ENCODE results near the gene ZNF341. TPM values are rescaled to one million over a fixed set of nuclear protein-coding genes. Genes with fewer than 3 reads are reported as not detected.

The ZNF341 gene
- total RNA-seq, 1 donor from 2014 or later = 4.2 TPM

- Histone ChIP-seq H3K4me1 (no peaks in the 10 kb centered on the region), H3K4me3 (no peak overlapping the region), H3K36me3 (peaks cover 0 to 7% of the 10 kb centered on the region in 2 donors), H3K27ac (no peak overlapping the region), H3K27me3 (no peaks in the 10 kb centered on the region), H3K9me3 (no peaks in the 10 kb centered on the region)
- TF ChIP-seq POLR2AphosphoS5 (IDR thresholded peaks at IDR 0.05; ENCODE audit: insufficient read depth in 1 of 2, low read depth in 1 of 2) (no peak), POLR2A (IDR thresholded peaks at IDR 0.05) (no peak)
- intact Hi-C loops (cut with DNase I) = no loop called here
- no peak for DNase-seq (ENCODE audit: extremely low spot score in 2 of 2)
Observed at GRCh38 chr20:33773412-33774089, 41.8 kb downstream of the ZNF341 start.

DNA sequence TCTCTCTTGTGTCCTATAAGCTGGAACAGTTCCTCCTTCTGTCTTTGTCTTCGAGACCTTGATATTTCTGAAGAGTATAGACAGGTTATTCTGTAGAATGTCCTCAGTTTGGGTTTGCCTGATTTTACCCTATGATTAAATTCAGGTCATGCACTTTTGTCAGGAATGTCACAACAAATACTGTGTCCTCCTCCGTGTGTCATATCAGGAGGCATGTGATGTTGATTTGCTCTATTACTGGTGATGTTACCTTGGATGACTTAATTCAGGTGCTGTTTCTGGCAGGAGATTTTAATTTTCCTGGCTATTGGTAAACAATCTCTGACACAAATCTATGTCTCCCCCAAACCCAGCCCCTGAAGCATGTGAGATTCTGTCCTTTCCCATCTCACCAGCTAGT is 46.0 kb downstream of the ZNF341 start:
- no peak for TF ChIP-seq CTCF (IDR thresholded peaks at IDR 0.05)
- TF ChIP-seq POLR2A (IDR thresholded peaks at IDR 0.05) = no peak
- TF ChIP-seq POLR2AphosphoS5 (IDR thresholded peaks at IDR 0.05; ENCODE audit: insufficient read depth in 1 of 2, low read depth in 1 of 2) = no peak
- no peaks in the 10 kb centered on the region for H3K9me3 ChIP-seq
- no peak overlapping the region for H3K4me3 ChIP-seq
- H3K36me3 ChIP-seq = peaks cover 0 to 9% of the 10 kb centered on the region in 2 donors
- intact Hi-C loops (cut with DNase I) = no loop called here
- DNase-seq (ENCODE audit: extremely low spot score in 2 of 2) = no peak
- no peaks in the 10 kb centered on the region for H3K27me3 ChIP-seq
- no peaks in the 10 kb centered on the region for H3K4me1 ChIP-seq
- no peak overlapping the region for H3K27ac ChIP-seq

GRCh38 chr20:33781133-33781532 is 49.3 kb downstream of the ZNF341 start:
- Histone ChIP-seq H3K4me3 (no peak overlapping the region), H3K27me3 (no peaks in the 10 kb centered on the region), H3K36me3 (peaks cover 0 to 9% of the 10 kb centered on the region in 2 donors), H3K9me3 (no peaks in the 10 kb centered on the region), H3K4me1 (no peaks in the 10 kb centered on the region), H3K27ac (no peak overlapping the region)
- intact Hi-C loops (cut with DNase I) = no loop called here
- TF ChIP-seq CTCF (IDR thresholded peaks at IDR 0.05) (no peak), POLR2AphosphoS5 (IDR thresholded peaks at IDR 0.05; ENCODE audit: insufficient read depth in 1 of 2, low read depth in 1 of 2) (no peak), POLR2A (IDR thresholded peaks at IDR 0.05) (no peak)
- DNase-seq (ENCODE audit: extremely low spot score in 2 of 2) = no peak

DNA sequence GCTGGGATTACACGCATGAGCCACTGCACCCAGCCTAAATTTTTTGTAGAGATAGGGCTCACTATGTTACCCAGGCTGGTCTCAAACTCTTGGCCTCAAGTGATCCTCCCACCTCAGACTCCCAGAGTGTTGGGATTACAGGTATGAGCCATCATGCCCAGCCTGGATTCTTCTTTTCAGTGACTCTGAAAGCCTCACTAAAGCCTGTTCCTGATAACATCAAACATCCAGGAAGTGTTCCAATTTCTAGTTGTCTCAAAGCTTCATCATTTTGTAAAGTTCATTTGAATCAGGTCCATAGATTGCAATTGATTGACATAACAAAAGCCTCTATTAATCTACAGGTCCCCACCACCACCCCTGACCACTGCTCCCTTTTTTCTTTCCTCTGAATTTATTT is 50.1 kb downstream of the ZNF341 start:
- DNase-seq (ENCODE audit: extremely low spot score in 2 of 2) = no peak
- no peak for TF ChIP-seq POLR2A (IDR thresholded peaks at IDR 0.05)
- TF ChIP-seq CTCF (IDR thresholded peaks at IDR 0.05) = no peak
- TF ChIP-seq POLR2AphosphoS5 (IDR thresholded peaks at IDR 0.05; ENCODE audit: insufficient read depth in 1 of 2, low read depth in 1 of 2) = no peak
- intact Hi-C loops (cut with DNase I) = no loop called here
- Histone ChIP-seq H3K4me3 (no peak overlapping the region), H3K27ac (no peak overlapping the region), H3K36me3 (peaks cover 0 to 9% of the 10 kb centered on the region in 2 donors), H3K27me3 (no peaks in the 10 kb centered on the region), H3K9me3 (no peaks in the 10 kb centered on the region), H3K4me1 (no peaks in the 10 kb centered on the region)

- intact Hi-C loops (cut with DNase I) = no loop called here
Observed at GRCh38 chr20:33783256-33783655, 51.5 kb downstream of the ZNF341 start.

More at GRCh38 chr20:33783256-33783655, 51.5 kb downstream of the ZNF341 start:
- Histone ChIP-seq H3K4me3 (no peak overlapping the region), H3K4me1 (no peaks in the 10 kb centered on the region), H3K9me3 (no peaks in the 10 kb centered on the region), H3K36me3 (peaks cover 0 to 9% of the 10 kb centered on the region in 2 donors), H3K27me3 (no peaks in the 10 kb centered on the region), H3K27ac (no peak overlapping the region)
- TF ChIP-seq CTCF (IDR thresholded peaks at IDR 0.05) = no peak
- TF ChIP-seq POLR2A (IDR thresholded peaks at IDR 0.05) = no peak
- no peak for TF ChIP-seq POLR2AphosphoS5 (IDR thresholded peaks at IDR 0.05; ENCODE audit: insufficient read depth in 1 of 2, low read depth in 1 of 2)
- DNase-seq (ENCODE audit: extremely low spot score in 2 of 2) = no peak
